Neural progenitor cell (in vitro differentiated cells): ENCODE data around the gene SPDYE4. TPM values are rescaled to one million over a fixed set of nuclear protein-coding genes. Genes with fewer than 3 reads are reported as not detected.

Experiments used
- DNase-seq: peaks from one replicate; pipeline ENCODE4 v3.0.0-alpha.2; 2016; ENCODE audit warnings: low spot score
- H2AFZ ChIP-seq: fragments of 200-600 bp; sonication (generic); replicated peaks from 2 replicates; pipeline ENCODE4 v1.6.1; 2016; ENCODE audit warnings: antibody characterized with exemption
- H3F3A ChIP-seq: fragments of 200-600 bp; sonication (generic); 2 replicates; pipeline ENCODE4 v1.6.1; 2016; ENCODE audit warnings: antibody characterized with exemption, low read depth
- H3K27ac ChIP-seq: fragments of 200-600 bp; sonication (generic); 2 replicates; pipeline ENCODE4 v1.5.1; 2016; ENCODE audit warnings: mild to moderate bottlenecking
- H3K27me3 ChIP-seq: fragments of 200-600 bp; sonication (generic); 2 replicates; pipeline ENCODE4 v1.6.1; 2016; ENCODE audit warnings: mild to moderate bottlenecking, moderate library complexity
- H3K36me3 ChIP-seq: fragments of 200-600 bp; sonication (generic); 2 replicates; pipeline ENCODE4 v1.5.1; 2016
- H3K4me1 ChIP-seq: fragments of 200-600 bp; sonication (generic); 2 replicates; pipeline ENCODE4 v1.6.1; 2016; ENCODE audit warnings: mixed run types
- H3K4me2 ChIP-seq: fragments of 200-600 bp; sonication (generic); 2 replicates; pipeline ENCODE4 v1.6.1; 2016
- H3K4me3 ChIP-seq: fragments of 200-600 bp; sonication (generic); 2 replicates; pipeline ENCODE4 v1.5.1; 2016
- H3K79me2 ChIP-seq: fragments of 200-600 bp; sonication (generic); 2 replicates; pipeline ENCODE4 v1.6.1; 2016; ENCODE audit warnings: low read depth
- H3K9ac ChIP-seq: fragments of 200-600 bp; sonication (generic); 2 replicates; pipeline ENCODE4 v1.6.1; 2016
- H3K9me3 ChIP-seq: fragments of 200-600 bp; sonication (generic); 2 replicates; pipeline ENCODE4 v1.5.1; 2016; ENCODE audit warnings: low read depth
- H4K20me1 ChIP-seq: fragments of 200-600 bp; sonication (generic); 2 replicates; pipeline ENCODE4 v1.6.1; 2016; ENCODE audit warnings: low read depth
- H3K27ac Mint-ChIP-seq: 3 replicates; pipeline ENCODE4 v1.8.0; 2021; ENCODE audit warnings: mixed read lengths
- H3K27me3 Mint-ChIP-seq: 2 replicates; pipeline ENCODE4 v1.8.0; 2022; ENCODE audit warnings: low read depth, mild to moderate bottlenecking, inconsistent platforms, moderate library complexity, mixed read lengths; ENCODE audit not compliant: insufficient read depth
- H3K36me3 Mint-ChIP-seq: 3 replicates; pipeline ENCODE4 v1.8.0; 2021; ENCODE audit warnings: mixed read lengths
- H3K4me1 Mint-ChIP-seq: 3 replicates; pipeline ENCODE4 v1.8.0; 2021; ENCODE audit warnings: mixed read lengths
- H3K4me3 Mint-ChIP-seq: 3 replicates; pipeline ENCODE4 v1.8.0; 2021; ENCODE audit warnings: mild to moderate bottlenecking, moderate library complexity, mixed read lengths
- H3K9me3 Mint-ChIP-seq: 3 replicates; pipeline ENCODE4 v1.8.0; 2020; ENCODE audit warnings: mixed read lengths
- CTCF ChIP-seq: fragments of 200-600 bp; sonication (generic); IDR thresholded peaks from 2 replicates; pipeline ENCODE4 v1.5.1; 2017; ENCODE audit warnings: antibody characterized with exemption, mild to moderate bottlenecking
- EZH2 ChIP-seq: fragments of 200-600 bp; sonication (generic); IDR thresholded peaks from 2 replicates; pipeline ENCODE4 v1.6.1; 2017; ENCODE audit warnings: antibody characterized with exemption, mild to moderate bottlenecking, moderate library complexity
- EZH2phosphoT487 ChIP-seq: fragments of 200-600 bp; sonication (generic); IDR thresholded peaks from 2 replicates; pipeline ENCODE4 v1.6.1; 2017; ENCODE audit warnings: antibody characterized with exemption
- total RNA-seq: library from RNA; depleted of rRNA; stranded (reverse); fragments of >200 nt; gene quantifications from 2 replicates; pipeline ENCODE4 v1.2.3, GENCODE V29; 2015; ENCODE audit warnings: low replicate concordance

The SPDYE4 gene
- total RNA-seq, 1 donor from 2014 or later: not detected

- Histone ChIP-seq H3K9ac (no peak overlapping the region), H3F3A (no peaks in the 10 kb centered on the region), H3K36me3 (no peaks in the 10 kb centered on the region), H3K27me3 (no peaks in the 10 kb centered on the region), H3K4me2 (no peak overlapping the region), H3K4me1 (peaks cover 10% of the 10 kb centered on the region), H2AFZ (no peak overlapping the region), H3K4me3 (no peak overlapping the region), H3K9me3 (no peaks in the 10 kb centered on the region), H3K27ac (no peak overlapping the region), H3K79me2 (no peaks in the 10 kb centered on the region), H4K20me1 (no peaks in the 10 kb centered on the region)
- peaks cover 7% of the 10 kb centered on the region for H3K27me3 Mint-ChIP-seq
- no peak overlapping the region for H3K27ac Mint-ChIP-seq
- DNase-seq: no peak
- peaks cover 23% of the 10 kb centered on the region for H3K4me1 Mint-ChIP-seq
- peaks cover 2% of the 10 kb centered on the region for H3K36me3 Mint-ChIP-seq
- H3K9me3 Mint-ChIP-seq: peaks cover 2% of the 10 kb centered on the region
- no peak overlapping the region for H3K4me3 Mint-ChIP-seq
- TF ChIP-seq EZH2phosphoT487: no peak
Measured at GRCh38 chr17:8736362-8736761, 22.0 kb downstream of the SPDYE4 start.

- no peaks in the 10 kb centered on the region for H3K36me3 ChIP-seq
- H3K9me3 Mint-ChIP-seq: peaks cover 2% of the 10 kb centered on the region
- H3K27ac ChIP-seq: no peak overlapping the region
- peaks cover 10% of the 10 kb centered on the region for H3K4me1 ChIP-seq
- no peak for DNase-seq
- no peak overlapping the region for H3K4me2 ChIP-seq
- no peaks in the 10 kb centered on the region for H3K79me2 ChIP-seq
- peaks cover 7% of the 10 kb centered on the region for H3K27me3 Mint-ChIP-seq
- no peaks in the 10 kb centered on the region for H3K27me3 ChIP-seq
- H3K36me3 Mint-ChIP-seq: peaks cover 2% of the 10 kb centered on the region
- no peak overlapping the region for H3K9ac ChIP-seq
- H4K20me1 ChIP-seq: no peaks in the 10 kb centered on the region
- no peak overlapping the region for H3K27ac Mint-ChIP-seq
- TF ChIP-seq CTCF: no peak
- no peak for TF ChIP-seq EZH2phosphoT487
- TF ChIP-seq EZH2: no peak
- peaks cover 25% of the 10 kb centered on the region for H3K4me1 Mint-ChIP-seq
- H2AFZ ChIP-seq: no peak overlapping the region
- no peaks in the 10 kb centered on the region for H3F3A ChIP-seq
- H3K4me3 ChIP-seq: no peak overlapping the region
- no peaks in the 10 kb centered on the region for H3K9me3 ChIP-seq
- H3K4me3 Mint-ChIP-seq: no peak overlapping the region
Measured at GRCh38 chr17:8735336-8735939, 22.9 kb downstream of the SPDYE4 start.

DNA sequence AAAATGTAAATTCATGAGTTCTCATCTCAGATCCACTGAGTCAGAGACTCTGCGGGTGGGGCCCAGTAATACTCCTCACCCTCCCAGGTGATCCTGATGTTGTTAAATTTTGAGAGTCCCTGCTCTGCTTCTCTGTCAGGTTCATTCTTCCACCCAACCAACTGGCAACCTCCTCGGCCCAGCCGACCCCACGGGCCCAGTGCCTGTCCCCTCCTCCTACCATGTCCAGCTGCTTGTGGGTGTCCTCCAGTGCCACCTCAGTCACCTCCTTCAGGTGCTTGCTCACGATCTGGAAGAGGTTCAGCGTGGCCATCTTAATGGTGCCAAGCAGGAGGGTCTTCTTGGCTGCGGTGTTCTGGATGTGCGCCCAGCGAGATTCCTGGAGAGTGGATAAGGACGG, 23.5 kb downstream of the SPDYE4 start:
- Histone ChIP-seq H3K27ac (no peak overlapping the region), H3F3A (no peaks in the 10 kb centered on the region), H3K79me2 (no peaks in the 10 kb centered on the region), H3K36me3 (no peaks in the 10 kb centered on the region), H3K4me1 (peaks cover 10% of the 10 kb centered on the region), H3K9me3 (no peaks in the 10 kb centered on the region), H3K27me3 (no peaks in the 10 kb centered on the region), H3K4me3 (no peak overlapping the region), H4K20me1 (no peaks in the 10 kb centered on the region), H3K4me2 (no peak overlapping the region), H2AFZ (no peak overlapping the region), H3K9ac (no peak overlapping the region)
- Mint-ChIP-seq H3K4me1 (peaks cover 25% of the 10 kb centered on the region), H3K27ac (no peak overlapping the region), H3K9me3 (peaks cover 2% of the 10 kb centered on the region), H3K27me3 (peaks cover 5% of the 10 kb centered on the region), H3K36me3 (peaks cover 2% of the 10 kb centered on the region), H3K4me3 (no peak overlapping the region)
- TF ChIP-seq CTCF (no peak), EZH2phosphoT487 (no peak), EZH2 (no peak)
- DNase-seq: no peak

GRCh38 chr17:8732406-8733085, 25.8 kb downstream of the SPDYE4 start:
- H3K9me3 ChIP-seq: no peaks in the 10 kb centered on the region
- peaks cover 6% of the 10 kb centered on the region for H3K4me1 ChIP-seq
- no peaks in the 10 kb centered on the region for H4K20me1 ChIP-seq
- H3K27me3 ChIP-seq: no peaks in the 10 kb centered on the region
- no peak overlapping the region for H3K4me2 ChIP-seq
- Mint-ChIP-seq H3K36me3 (peaks cover 2% of the 10 kb centered on the region), H3K9me3 (peaks cover 2% of the 10 kb centered on the region), H3K4me3 (no peak overlapping the region), H3K4me1 (peaks cover 24% of the 10 kb centered on the region), H3K27ac (no peak overlapping the region), H3K27me3 (peaks cover 3% of the 10 kb centered on the region)
- no peaks in the 10 kb centered on the region for H3F3A ChIP-seq
- no peak for DNase-seq
- H3K79me2 ChIP-seq: no peaks in the 10 kb centered on the region
- no peaks in the 10 kb centered on the region for H3K36me3 ChIP-seq
- no peak overlapping the region for H2AFZ ChIP-seq
- no peak for TF ChIP-seq EZH2
- TF ChIP-seq CTCF: no peak
- TF ChIP-seq EZH2phosphoT487: no peak
- H3K27ac ChIP-seq: no peak overlapping the region
- H3K4me3 ChIP-seq: no peak overlapping the region
- no peak overlapping the region for H3K9ac ChIP-seq
